HG03103 (cell line): ENCODE data around the gene IPO11.

Experiments used
- ATAC-seq: cut with Tn5 transposase; IDR thresholded peaks from one replicate; pipeline ENCODE4 v1.9.1; 2021; ENCODE audit warnings: low read depth; ENCODE audit not compliant: unreplicated experiment

Gene IPO11

DNA sequence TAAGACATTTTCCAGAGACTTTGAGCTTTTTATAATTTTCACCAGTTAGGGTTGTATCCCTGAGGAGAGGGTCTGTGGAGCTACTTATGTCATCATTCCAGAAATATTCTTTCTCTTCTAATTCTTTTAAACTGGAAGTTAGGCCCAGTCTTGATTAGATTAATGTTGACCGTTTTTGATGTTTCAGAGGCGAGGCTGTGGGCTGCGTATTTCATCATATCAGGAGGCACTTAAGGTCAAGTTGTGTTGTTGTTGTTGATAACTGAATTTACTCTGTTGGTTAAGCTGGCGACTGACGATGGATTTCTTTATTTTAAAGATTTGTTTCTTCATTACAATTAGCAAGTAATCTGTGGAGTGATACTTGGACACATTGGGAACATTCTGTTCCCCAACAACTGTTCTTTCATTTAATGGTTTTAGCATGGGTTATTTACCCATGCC lies 20.1 kb downstream of the IPO11 start:
- no peak for ATAC-seq

DNA sequence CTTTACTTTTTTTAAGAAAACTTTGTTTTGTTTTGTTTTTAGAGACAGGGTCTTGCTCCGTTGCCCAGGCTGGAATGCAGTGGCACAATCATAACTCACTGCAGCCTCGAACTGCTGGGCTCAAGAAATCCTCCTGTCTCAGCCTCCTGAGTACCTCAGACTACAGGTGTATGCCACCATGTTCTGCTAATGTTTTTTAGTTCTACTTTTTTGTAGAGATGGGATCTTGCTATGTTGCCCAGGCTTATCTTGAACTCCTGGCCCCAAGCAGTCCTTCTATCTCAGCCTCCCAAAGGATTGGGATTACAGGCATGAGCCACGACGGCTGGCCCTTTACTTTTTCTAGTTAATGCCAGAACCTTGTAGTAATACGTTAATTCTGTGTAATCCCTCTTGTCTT lies 36.0 kb downstream of the IPO11 start:
- ATAC-seq, result no peak

DNA sequence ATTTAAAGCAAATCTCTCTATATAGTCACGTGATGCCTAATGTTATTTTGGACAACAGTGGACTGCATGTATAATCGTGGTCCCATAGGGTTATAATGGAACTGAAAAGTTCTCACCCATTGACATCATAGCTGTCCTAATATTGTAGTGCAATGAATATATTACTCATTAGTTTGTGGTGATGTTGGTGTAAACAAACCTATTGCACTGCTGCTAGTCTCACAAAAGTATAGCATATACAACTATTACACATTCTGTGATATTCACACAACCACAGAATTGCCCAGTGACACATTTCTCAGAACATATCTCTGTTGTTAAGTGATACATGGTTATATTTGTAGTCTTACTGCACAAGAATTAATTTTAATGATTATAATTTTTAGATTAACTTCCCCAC lies 37.7 kb downstream of the IPO11 start:
- ATAC-seq, result no peak

DNA sequence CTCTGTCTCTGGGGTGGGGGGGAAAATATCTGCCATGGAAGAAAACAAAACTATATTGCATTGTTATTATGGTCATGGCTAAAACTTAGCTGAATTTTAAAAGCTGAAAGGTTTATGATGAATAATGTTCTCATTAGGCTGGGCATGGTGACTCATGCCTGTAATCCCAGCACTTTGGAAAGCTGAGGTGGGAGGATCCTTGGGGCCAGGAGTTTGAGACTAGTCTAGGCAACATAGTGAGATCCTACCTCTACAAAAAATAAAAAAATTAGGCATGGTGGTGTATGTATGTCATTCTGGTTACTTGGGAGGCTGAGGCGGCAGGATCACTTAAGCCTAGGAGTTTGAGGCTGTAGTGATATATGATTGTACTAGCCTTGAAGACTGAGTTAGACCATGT lies 44.5 kb downstream of the IPO11 start:
- ATAC-seq, result no peak

DNA sequence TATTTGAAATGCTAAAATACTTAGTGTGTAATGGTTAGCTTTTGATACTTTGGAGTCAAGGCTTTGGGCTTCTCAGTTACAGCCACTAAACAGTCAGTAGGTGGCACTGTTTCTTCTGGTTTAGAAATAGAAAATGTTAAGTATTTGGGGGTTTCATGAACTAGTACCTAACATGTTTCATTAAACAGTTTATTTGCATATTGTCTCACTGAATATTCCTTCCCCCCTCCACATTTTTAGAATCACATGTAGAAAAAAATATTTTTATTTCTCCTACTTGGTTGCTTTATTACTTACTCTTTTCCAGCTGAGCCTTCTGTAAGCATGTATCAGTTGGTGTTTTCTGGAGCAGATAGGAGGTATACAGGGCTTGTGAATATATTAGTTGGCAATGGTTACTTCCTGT lies 48.0 kb downstream of the IPO11 start:
- ATAC-seq, result peak; percentile 86

DNA sequence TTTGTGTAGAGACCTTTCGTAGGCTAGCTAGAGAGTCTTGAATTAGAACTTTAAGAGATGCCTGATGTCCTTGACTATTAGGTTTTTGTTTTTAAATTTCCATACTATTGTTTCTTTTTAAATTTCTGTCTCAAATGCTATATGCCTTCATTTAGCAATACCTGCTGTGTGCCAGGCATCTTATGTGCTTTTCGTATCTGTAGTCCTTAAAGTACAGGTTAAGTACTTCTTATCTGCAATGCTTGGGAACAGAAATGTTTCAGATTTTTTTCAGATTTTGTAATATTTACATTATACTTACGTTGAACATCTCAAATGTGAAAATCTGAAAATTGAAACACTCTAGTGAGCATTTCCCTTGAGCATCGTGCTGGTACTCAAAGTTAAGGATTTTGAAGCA lies 49.0 kb downstream of the IPO11 start:
- no peak for ATAC-seq

DNA sequence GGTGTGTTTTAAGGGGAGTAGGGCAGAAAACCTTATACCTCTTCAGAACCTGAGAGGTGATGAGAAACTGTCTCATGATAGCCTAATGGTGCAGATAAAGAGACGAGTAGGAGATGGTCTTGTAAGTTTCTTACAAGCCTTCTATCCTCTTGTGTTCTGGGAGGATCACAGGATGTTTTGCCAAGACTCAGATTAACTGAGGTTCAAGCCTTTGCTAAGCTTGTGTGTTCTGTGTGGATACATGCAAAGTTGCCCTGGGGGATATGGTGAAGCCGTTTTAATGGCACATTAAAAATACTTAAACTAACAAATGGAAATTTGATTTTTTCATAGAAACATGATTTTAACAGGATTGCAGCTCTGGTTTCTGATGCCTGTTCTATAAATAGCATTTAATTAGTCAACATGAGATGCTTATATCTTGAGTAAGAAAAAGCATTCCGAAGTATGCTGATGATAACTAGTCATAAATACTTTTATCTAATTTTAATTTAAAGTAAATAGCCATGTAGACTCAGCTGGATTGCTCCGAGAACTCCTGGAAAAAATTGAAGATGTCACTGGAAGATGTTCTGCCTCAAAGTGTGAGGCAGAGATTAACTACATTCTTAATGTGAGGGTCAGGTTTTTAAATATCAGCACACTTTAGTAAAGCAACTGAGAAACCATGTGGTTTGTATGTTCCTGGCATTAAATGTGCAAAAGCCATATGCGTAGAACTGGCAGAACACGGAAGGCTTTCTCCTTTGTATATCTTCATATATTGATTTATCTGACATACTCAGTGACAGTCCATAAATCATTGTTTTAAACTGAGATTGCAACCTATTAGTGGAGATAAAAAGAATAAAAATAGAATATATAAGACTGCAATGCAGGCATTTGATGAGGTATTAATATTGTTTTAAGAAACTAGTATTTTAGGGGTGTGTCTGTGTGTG lies 53.7 kb downstream of the IPO11 start:
- ATAC-seq, result no peak

DNA sequence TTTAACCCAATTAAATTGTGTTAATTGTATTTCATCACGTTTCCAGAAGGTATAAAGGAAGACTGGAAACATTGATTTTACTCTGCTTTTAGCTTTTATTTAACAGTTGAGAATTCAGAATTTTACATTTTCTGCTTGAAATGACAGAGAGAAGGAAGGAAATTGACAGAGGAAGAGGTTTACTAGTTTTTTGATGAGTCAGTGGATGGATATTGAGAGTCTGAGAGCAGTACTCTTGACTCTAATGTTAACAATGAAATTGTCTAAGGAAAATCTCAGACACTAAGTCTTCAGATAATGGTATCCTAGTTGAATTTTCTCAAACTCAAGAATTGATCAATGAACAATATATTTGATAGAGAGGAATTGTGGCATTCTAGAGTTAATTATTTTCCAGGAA lies 60.6 kb downstream of the IPO11 start:
- ATAC-seq, result no peak

DNA sequence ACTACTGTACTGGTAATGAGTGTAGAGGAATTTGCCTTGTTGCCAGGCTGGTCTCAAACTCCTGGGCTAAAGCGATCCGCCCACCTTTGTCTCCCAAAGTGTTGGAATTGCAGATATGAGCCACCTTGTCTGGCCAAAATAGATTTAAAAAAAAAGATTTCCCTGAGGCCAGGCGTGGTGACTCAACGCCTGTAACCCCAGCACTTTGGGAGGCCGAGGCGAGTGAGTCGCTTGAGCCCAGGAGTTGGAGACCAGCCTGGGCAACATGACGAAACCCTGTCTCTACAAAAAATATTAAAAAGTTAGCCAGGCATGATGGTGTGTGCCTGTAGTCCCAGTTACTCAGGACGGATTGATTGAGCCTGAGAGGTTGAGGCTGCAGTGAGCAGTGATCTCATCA lies 62.5 kb downstream of the IPO11 start:
- no peak for ATAC-seq

DNA sequence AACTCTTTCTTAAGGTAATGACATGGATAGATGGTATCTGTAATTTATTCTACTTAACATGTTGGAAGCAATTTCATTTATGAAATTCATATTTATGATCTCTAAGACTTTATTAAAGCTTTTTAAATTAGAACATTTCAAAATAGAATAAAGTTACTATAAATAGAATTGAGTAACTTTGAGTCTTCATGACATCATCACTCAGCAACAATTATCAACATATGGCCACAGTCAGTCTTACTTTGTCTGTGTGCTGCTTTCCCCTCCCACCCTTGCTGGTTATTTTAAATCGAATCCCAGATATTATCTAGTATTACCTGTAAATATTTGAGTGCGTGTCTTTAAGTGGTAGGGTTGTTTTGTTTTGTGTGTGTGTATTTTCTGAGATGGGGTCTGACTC lies 65.2 kb downstream of the IPO11 start:
- ATAC-seq, result no peak

DNA sequence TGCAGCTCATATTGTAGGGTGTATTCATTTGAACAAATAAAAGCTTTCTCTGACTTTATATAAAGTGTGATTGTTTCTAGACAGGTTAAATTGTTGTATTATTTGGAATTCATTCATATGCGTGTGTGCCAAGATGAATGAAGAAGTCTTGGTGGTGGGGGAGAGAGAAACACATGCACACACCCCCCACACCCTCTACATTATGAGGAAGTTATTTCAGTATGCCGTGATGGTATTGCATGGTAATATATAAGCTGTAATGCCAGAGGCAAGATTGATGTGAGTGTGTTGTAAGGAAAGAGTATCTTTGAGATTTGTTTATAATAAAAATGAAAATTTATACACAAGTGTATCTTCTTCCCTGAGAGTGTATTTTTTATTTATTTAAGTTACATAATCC lies 71.0 kb downstream of the IPO11 start:
- ATAC-seq, result no peak

DNA sequence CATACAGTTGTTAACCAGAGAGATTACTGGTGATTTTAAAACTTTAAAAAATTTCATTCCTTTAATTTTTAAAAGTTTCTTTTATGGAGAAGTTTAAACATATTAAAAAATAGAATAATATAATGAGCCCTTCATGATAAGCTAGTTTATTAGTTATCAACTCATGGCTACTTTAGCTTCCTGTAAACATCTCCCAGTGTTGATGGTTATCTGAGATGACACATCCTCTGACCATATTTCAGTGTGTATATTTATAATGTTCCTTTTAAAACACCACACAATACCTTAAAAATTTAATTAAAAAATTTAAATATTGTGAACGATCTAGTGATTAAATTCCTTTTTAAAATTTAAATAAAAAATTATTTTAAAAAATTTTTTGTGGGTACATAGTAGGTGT lies 74.1 kb downstream of the IPO11 start:
- ATAC-seq, result no peak

DNA sequence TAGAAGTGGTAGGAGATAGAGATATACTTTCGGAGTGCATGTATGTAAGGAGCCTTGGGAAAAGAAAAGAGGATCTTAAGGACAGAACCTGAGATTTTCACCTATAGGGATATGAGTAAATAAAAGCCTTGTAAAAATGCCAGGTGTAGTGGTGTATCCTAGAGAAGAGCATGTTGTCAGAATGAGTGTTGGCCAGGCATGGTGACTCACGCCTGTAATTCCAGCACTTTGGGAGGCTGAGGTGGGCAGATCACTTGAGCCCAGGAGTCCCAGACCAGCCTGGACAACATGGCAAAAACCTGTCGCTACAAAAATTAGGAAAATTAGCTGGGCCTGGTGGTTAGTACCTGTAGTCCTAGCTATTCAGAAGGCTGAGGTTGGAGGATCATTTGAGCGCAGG lies 76.0 kb downstream of the IPO11 start:
- ATAC-seq, result no peak

DNA sequence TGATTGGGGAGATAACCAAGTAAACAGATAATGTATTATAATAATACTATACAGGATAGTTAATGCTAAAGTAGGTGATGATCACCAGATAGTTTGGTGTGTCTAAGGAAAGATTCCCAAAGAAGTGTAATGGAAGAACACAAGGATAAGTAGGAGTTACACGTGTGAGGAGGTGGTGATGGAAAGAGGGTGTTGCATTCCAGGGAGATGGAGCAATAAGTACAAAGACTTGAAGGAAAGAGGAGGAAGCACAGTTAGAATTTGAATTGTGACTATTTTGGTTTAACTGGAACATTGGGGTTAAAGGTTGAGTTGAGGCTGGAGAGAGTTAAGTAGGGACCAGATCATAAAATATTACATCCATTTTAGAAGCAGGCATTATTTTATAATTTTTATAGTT lies 76.9 kb downstream of the IPO11 start:
- ATAC-seq, result no peak

DNA sequence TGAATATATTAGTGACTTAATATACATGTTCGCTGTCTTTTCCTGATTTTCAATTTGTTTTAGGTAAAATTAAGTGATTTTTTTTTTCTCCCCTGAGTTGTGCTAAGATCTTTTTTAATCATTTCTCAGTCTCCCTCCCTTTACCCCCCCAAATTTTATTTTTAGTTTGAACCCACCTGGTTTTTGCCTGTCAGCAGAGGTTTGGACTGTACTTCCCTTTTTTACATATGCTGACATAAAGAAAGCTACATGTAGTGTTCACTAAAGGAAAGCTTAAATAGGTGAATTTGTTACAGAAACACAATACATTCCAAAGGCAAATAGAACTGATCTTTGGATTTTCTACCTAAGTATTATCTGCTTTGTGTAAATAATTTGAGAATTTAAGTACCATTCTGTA lies 82.2 kb downstream of the IPO11 start:
- no peak for ATAC-seq

DNA sequence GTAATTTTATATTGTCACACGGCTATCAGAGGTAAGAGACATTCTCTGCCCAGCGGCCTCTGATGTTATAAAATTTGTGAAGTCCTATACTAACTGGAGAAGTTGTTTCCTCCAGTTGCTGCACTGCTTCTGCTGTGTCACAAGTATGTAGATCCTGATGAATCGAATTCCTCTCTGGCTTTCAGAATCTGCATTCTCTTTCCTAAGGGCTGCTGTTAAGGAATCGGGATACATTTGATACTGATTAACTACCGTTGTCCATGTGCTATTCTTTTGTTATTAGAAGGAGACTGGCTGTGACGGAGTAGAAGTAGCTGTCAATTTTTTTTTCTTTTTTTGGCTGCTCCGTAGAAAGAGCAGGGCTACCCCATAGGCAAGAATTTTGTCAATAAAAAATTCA lies 84.3 kb downstream of the IPO11 start:
- no peak for ATAC-seq

DNA sequence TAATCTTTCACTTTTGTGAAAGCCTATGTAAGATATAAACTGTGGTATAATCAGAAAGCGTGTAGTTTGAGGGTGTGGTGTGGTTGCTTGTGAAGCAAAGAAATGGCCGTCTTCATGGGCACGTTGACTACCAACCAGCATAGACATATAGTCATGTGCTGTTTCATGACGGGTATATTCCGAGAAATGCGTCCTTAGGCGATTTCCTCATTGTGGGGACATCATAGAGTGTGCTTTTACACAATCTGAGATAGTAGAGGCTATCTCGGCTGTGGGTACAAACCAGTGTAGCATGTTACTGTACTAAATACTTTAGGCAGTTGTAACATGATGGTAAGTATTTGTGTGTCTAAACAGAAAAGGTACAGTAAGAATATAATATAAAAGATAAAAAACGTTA lies 86.4 kb downstream of the IPO11 start:
- no peak for ATAC-seq

DNA sequence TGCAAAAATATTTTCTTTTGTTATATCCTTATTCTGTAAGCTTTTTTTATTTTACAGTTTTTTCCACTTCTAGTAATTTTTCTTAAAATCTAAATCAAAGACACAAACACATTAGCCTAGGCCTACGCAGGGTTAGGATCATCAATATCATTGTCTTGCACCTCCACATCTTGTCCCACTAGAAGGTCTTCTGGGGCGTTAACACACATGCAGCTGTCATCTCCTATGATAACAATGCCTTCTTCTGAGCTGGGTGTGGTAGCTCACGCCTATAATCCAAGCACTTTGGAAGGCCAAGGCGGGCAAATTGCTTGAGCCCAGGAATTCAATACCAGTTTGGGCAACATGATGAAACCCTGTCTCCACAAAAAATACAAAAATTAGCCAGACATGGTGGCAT lies 87.2 kb downstream of the IPO11 start:
- ATAC-seq, result no peak

DNA sequence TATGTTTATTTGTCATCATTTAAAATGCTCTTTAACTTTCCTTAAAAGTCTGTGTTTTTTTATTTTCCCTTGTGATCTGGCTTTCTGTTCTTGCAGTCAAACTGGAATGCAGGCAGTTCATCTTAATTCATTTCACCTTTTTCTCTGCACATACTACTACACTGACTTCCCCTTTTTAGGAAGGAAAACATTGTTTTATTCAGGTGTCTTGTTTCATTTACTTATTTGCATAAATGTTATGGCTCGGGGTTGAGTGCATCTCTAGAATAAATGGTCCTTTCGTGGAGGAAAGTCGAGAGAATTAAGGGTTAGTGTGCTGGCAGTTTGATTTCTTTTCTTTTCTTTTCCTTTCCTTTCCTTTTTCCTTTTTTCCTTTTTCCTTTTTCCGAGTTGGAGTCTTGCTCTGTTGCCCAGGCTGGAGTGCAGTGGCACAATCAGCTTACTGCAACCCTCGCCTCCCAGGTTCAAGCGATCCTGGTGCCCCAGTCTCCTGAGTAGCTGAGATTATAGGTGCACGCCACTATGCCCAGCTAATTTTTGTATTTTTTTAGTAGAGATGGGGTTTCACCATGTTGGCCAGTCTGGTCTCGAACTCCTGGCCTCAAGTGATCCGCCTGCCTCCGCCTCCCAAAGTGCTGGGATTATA lies 90.0 kb downstream of the IPO11 start:
- no peak for ATAC-seq

DNA sequence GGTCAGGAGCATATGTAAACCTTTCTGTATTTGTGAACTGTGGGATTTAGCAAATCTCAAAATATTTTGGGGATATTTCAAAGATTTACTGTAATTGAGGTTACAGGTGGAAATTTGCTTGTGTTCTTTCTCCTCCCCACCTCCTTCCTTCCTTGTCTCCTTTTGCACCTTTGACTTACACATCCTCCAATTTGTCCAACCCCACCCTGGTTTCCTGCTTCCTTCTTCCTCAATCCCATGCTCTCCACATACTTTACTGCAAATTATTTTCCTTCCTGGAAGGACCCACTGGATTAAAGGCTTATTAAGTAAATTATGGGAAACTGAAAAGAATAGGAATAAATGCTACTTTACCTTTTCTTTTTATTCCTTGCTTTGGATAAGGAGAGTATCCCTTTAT lies 91.6 kb downstream of the IPO11 start:
- ATAC-seq, result no peak

DNA sequence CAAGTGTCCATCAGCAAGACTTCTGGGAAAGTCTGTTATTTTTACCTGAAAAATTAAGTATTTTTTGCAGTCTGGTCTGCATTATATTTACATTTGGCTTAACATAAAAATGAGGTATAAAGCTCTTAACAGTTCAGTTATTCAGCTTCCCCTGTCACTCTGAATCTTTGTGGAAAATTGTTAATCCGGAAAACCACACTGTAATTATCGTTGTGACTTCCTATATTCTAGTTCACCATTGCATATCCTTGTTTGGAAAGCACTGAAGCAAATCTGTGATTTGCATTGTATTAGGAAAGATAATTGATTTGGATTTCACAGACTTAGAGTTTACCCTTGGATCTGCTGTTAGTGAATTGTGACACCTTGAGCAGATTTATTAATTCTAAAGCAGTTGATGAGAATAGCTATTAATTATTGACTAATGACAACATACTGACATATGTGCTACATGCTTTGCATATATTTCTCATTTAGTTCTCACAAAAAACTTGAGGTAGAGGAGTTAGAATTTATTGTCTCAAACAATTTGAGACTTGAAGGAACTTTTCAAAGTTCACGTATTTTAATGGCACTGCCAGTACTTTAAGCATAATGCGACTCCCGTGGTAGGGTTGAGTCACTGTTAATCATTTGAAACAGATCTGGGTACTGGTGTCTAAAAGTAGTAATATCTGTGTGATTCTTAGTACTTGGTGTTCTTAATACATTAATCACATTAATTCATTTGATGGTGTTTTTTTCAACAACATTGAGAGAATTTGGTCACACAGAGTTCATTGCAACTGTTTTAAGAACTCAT lies 94.3 kb downstream of the IPO11 start:
- no peak for ATAC-seq
